GM06990 (cell line): Measurements from ENCODE around the gene SLC16A7.

ENCODE experiments used
- DNase-seq: peaks from one replicate; pipeline ENCODE4 v3.0.0-alpha.2; 2011; ENCODE audit not compliant: insufficient read length; ENCODE audit errors: extremely low read depth
- H3K27me3 ChIP-seq: replicated peaks from 2 replicates; pipeline ENCODE4 v1.6.0; 2011; ENCODE audit warnings: low read length; ENCODE audit not compliant: control insufficient read depth, insufficient read depth
- H3K36me3 ChIP-seq: 2 replicates; pipeline ENCODE4 v1.5.1; 2011; ENCODE audit warnings: low read length; ENCODE audit not compliant: control insufficient read depth, insufficient read depth
- H3K4me3 ChIP-seq: replicated peaks from 2 replicates; pipeline ENCODE4 v1.5.1; 2011; ENCODE audit warnings: low read depth, mild to moderate bottlenecking, control low read depth, low read length
- CTCF ChIP-seq: IDR thresholded peaks from 2 replicates; pipeline ENCODE4 v1.5.1; 2011; ENCODE audit warnings: low read length, control low read depth, mild to moderate bottlenecking, inconsistent platforms; ENCODE audit not compliant: insufficient read depth, poor library complexity, severe bottlenecking

Gene SLC16A7

DNA sequence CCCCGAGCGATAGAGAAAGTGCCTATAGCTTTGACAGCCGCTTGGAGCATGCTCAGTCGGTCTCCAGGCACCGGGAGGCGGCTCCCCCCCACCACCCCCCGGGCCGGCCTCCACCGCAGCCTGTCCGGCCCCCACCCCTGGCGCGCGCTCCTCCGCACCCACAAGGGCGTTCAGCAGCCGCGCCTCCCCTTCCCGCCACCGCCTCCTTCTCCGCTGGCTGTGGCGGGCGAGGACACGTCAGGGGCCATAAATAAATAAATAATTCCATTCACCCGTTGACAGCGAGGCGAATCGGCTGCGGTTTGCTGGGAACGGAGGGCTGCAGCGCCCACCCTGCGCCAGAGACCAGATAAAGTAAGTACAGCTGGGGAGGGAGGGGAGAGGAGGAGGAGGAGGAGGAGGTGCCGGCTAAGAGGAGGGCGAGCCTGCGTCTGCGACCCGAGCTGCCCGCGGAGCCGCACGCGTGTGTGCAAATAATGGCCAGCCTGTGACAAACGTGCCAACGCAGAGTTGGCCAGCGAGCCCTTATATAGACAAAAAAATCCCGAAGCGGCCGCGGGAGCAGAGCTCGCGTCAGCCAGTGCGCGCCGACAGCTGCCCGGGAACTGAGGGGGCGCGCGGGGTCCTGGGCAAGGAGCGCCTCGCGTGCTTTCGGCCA, at the start of gene SLC16A7:
SLC16A7 (plus strand) TSS at position 147 of the 658 bp plus-strand sequence. CDS start 108,773 bp downstream, outside the sequence.
- DNase-seq, result peak; percentile 89
- H3K27me3 ChIP-seq, result no peaks in the 10 kb centered on the region
- no peak for TF ChIP-seq CTCF
- H3K36me3 ChIP-seq, result no peaks in the 10 kb centered on the region
- peak within 1 kb of the TSS; percentile 87 for H3K4me3 ChIP-seq

DNA sequence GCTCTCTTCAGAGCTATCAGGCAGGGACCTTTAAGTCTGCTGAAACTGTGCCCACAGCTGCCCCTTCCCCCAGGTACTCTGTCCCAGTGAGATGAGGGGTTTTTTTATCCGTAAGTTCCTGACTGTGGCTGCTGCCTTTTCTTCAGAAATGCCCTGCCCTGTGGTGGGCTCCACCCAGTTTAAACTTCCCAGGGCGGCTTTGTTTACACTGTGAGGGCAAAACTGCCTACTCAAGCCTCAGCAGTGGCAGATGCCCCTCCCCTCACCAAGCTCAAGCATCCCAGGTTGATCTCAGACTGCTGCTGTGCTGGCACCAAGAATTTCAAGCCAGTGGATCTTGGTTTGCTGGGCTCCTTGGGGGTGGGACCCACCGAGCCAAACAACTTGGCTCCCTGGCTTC, 46.9 kb upstream of the SLC16A7 start:
- Histone ChIP-seq H3K27me3 (no peaks in the 10 kb centered on the region), H3K4me3 (no peak overlapping the region), H3K36me3 (no peaks in the 10 kb centered on the region)
- DNase-seq, result no peak
- no peak for TF ChIP-seq CTCF

DNA sequence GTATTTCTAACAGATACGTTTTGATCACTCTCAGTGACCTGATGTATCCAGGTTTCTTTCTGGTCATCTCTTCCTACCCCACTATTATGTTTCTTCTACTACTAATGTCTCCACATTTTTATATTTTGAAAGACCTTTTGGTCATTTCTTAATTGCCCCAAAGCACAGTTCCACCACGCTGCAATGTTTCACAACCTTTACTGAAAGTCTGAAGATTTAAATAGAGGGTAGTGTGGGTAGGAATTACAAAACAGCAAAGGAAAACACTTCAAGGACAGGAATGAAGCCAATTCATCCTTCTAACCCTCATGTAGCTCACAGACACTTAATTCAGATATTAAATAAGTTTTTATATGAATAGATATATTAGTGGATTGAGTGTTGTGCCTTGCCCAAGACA, 36.1 kb upstream of the SLC16A7 start:
- TF ChIP-seq CTCF, result no peak
- Histone ChIP-seq H3K4me3 (no peak overlapping the region), H3K36me3 (no peaks in the 10 kb centered on the region), H3K27me3 (no peaks in the 10 kb centered on the region)
- DNase-seq, result no peak

GRCh38 chr12:59570145-59570544, 25.7 kb upstream of the SLC16A7 start:
- H3K36me3 ChIP-seq, result no peaks in the 10 kb centered on the region
- TF ChIP-seq CTCF, result no peak
- H3K4me3 ChIP-seq, result no peak overlapping the region
- H3K27me3 ChIP-seq, result no peaks in the 10 kb centered on the region
- DNase-seq, result no peak

GRCh38 chr12:59574406-59574805, 21.4 kb upstream of the SLC16A7 start:
- Histone ChIP-seq H3K27me3 (no peaks in the 10 kb centered on the region), H3K36me3 (no peaks in the 10 kb centered on the region), H3K4me3 (no peak overlapping the region)
- TF ChIP-seq CTCF, result no peak
- DNase-seq, result no peak

- DNase-seq, result no peak
- no peak overlapping the region for H3K4me3 ChIP-seq
- TF ChIP-seq CTCF, result no peak
- no peaks in the 10 kb centered on the region for H3K36me3 ChIP-seq
- H3K27me3 ChIP-seq, result no peaks in the 10 kb centered on the region
Observed at GRCh38 chr12:59575826-59576225, 20.0 kb upstream of the SLC16A7 start.
